NT2/D1 (cell line): Measurements from ENCODE around the gene TKTL1.

Source experiments
- SUZ12 ChIP-seq: IDR thresholded peaks from 2 replicates; pipeline ENCODE4 v1.6.1; 2011; ENCODE audit not compliant: insufficient read length, insufficient read depth; ENCODE audit errors: extremely low read depth
- YY1 ChIP-seq: IDR thresholded peaks from 2 replicates; pipeline ENCODE4 v1.6.1; 2011; ENCODE audit not compliant: insufficient read length, insufficient read depth

- TF ChIP-seq YY1: no peak
- no peak for TF ChIP-seq SUZ12
Measured at GRCh38 chrX:154317391-154317995, 21.9 kb downstream of the TKTL1 start.
